ENCODE measurements around the gene MEF2B.
"Not testable (repeated sequence)": the region's sequence is repeated elsewhere in the genome, so short reads cannot be mapped to it uniquely, and the experiment has no call there.

MEF2B gene

GRCh38 chr19:19192910-19193423 lies 22.9 kb upstream of the MEF2B start:
- no peak for DNase-seq

GRCh38 chr19:19192078-19192882 lies 22.2 kb upstream of the MEF2B start, which contains the start of the genes BORCS8 and RFXANK:
TSS of gene BORCS8 (minus strand) at chr19:19192152. CDS start at chr19:19192117, 35 bp downstream.
TSS of gene RFXANK (plus strand) at chr19:19192258. CDS start at chr19:19193947, 1,689 bp downstream.
- DNase-seq = peak; percentile 98

GRCh38 chr19:19191768-19192077 lies 21.7 kb upstream of the MEF2B start:
- no peak for DNase-seq

- no peak for DNase-seq
Measured at GRCh38 chr19:19186742-19187141, 16.7 kb upstream of the MEF2B start.

GRCh38 chr19:19185853-19186740 lies 16.0 kb upstream of the MEF2B start:
- DNase-seq = no peak

- DNase-seq = no peak
Measured at GRCh38 chr19:19181488-19181998, 11.5 kb upstream of the MEF2B start.

GRCh38 chr19:19179548-19180441 lies 9.7 kb upstream of the MEF2B start:
- no peak for DNase-seq

GRCh38 chr19:19176950-19177349 lies 6.9 kb upstream of the MEF2B start:
- no peak for DNase-seq

- not testable (repeated sequence) for DNase-seq
Measured at GRCh38 chr19:19173243-19173642, 3.2 kb upstream of the MEF2B start.

- no peak for DNase-seq
Measured at GRCh38 chr19:19171821-19172532, 1.9 kb upstream of the MEF2B start.

- DNase-seq = no peak
Measured at GRCh38 chr19:19170873-19171672, 1.0 kb upstream of the MEF2B start.

GRCh38 chr19:19169236-19170052 lies 619 bp downstream of the MEF2B start:
- DNase-seq = no peak

GRCh38 chr19:19167612-19168011 lies 2.5 kb downstream of the MEF2B start:
- no peak for DNase-seq

- DNase-seq = no peak
Measured at GRCh38 chr19:19165396-19165795, 4.7 kb downstream of the MEF2B start.

GRCh38 chr19:19162495-19162894 lies 7.6 kb downstream of the MEF2B start:
- DNase-seq = no peak

GRCh38 chr19:19160461-19161035 lies 9.5 kb downstream of the MEF2B start:
- no peak for DNase-seq

GRCh38 chr19:19159534-19159933 lies 10.5 kb downstream of the MEF2B start:
- no peak for DNase-seq

- no peak for DNase-seq
Measured at GRCh38 chr19:19157808-19158207, 12.3 kb downstream of the MEF2B start.

- DNase-seq = no peak
Measured at GRCh38 chr19:19155495-19156219, 14.4 kb downstream of the MEF2B start.

Data from NCI-H1436 treated with DMSO at 0.1 percent for 48 hours (cell line).